Calu3 (cell line): ENCODE measurements around the gene CHKB. TPM values are rescaled to one million over a fixed set of nuclear protein-coding genes. Genes with fewer than 3 reads are reported as not detected.
A peak's percentile ranks its signal among the peaks of the same experiment; 100 is the strongest.

ENCODE experiments used
- BruUV-seq: library from RNA; stranded (reverse); fragments of 400-500 nt; replicated peaks from 2 replicates; lab custom pipeline; 2021; lab: Mats Ljungman, UMichigan
- CTCF ChIA-PET: fragments of 300-600 bp; sonication (Branson Sonifier 250); formaldehyde crosslinking; loops from one replicate; lab custom pipeline; 2022; ENCODE audit warnings: antibody characterized with exemption; lab: Charles Lee
- DNase-seq: peaks from one replicate; pipeline ENCODE4 v3.0.0; 2022
- H3K27ac Mint-ChIP-seq: one replicate; pipeline ENCODE4 v1.8.0; 2022; ENCODE audit warnings: mixed read lengths; ENCODE audit not compliant: unreplicated experiment
- H3K27me3 Mint-ChIP-seq: one replicate; pipeline ENCODE4 v1.8.0; 2022; ENCODE audit warnings: mixed read lengths; ENCODE audit not compliant: unreplicated experiment
- H3K36me3 Mint-ChIP-seq: one replicate; pipeline ENCODE4 v1.8.0; 2022; ENCODE audit warnings: mild to moderate bottlenecking, moderate library complexity, mixed read lengths; ENCODE audit not compliant: insufficient read depth, unreplicated experiment
- H3K4me1 Mint-ChIP-seq: one replicate; pipeline ENCODE4 v1.8.0; 2022; ENCODE audit warnings: mild to moderate bottlenecking, low read depth, mixed read lengths; ENCODE audit not compliant: unreplicated experiment
- H3K4me3 Mint-ChIP-seq: one replicate; pipeline ENCODE4 v1.8.0; 2022; ENCODE audit warnings: mild to moderate bottlenecking, low read depth, moderate library complexity, mixed read lengths; ENCODE audit not compliant: unreplicated experiment
- H3K9me3 Mint-ChIP-seq: one replicate; pipeline ENCODE4 v1.8.0; 2022; ENCODE audit warnings: low read depth, mixed read lengths; ENCODE audit not compliant: unreplicated experiment
- CTCF ChIP-seq: fragments of 200-600 bp; IDR thresholded peaks from one replicate; pipeline ENCODE4 v1.8.0; 2022; ENCODE audit warnings: antibody characterized with exemption; ENCODE audit not compliant: unreplicated experiment
- intact Hi-C: fragments of 100-400 bp; cut with micrococcal nuclease; formaldehyde crosslinking; loops from one replicate; pipeline ENCODE4 v1.10.0; 2022; ENCODE audit not compliant: unreplicated experiment
- total RNA-seq: library from RNA; stranded (reverse); gene quantifications from 2 replicates; pipeline ENCODE4 v1.2.3, GENCODE V29; 2022

CHKB gene
- total RNA-seq, 1 experiment from 2014 or later, result 80.9 TPM

GRCh38 chr22:50601669-50602337, 19.2 kb upstream of the CHKB start:
- H3K27me3 Mint-ChIP-seq, result peaks cover 48% of the 10 kb centered on the region
- TF ChIP-seq CTCF, result no peak
- CTCF ChIA-PET, result no interaction called here
- BruUV-seq, result no TSS peak
- DNase-seq, result no peak
- peaks cover 9% of the 10 kb centered on the region for H3K36me3 Mint-ChIP-seq
- H3K4me3 Mint-ChIP-seq, result peak overlapping the region; percentile 34
- H3K4me1 Mint-ChIP-seq, result no peaks in the 10 kb centered on the region
- no peaks in the 10 kb centered on the region for H3K9me3 Mint-ChIP-seq
- no peak overlapping the region for H3K27ac Mint-ChIP-seq
- intact Hi-C loops, result no loop called here

- CTCF ChIA-PET, result no interaction called here
- BruUV-seq, result no TSS peak
These were observed 18.5 kb upstream of the CHKB start for GRCh38 chr22:50600967-50601668.

GRCh38 chr22:50600538-50600937, 17.9 kb upstream of the CHKB start, which contains the start of gene MAPK8IP2:
Gene MAPK8IP2, plus strand, starts transcription at chr22:50600793. Its CDS starts 26 bp downstream, at chr22:50600819.
- peak within 1 kb of the TSS; percentile 34 for H3K4me3 Mint-ChIP-seq
- H3K27me3 Mint-ChIP-seq, result peaks cover 39% of the 10 kb centered on the region
- no peaks in the 10 kb centered on the region for H3K4me1 Mint-ChIP-seq
- no peaks in the 10 kb centered on the region for H3K9me3 Mint-ChIP-seq
- H3K36me3 Mint-ChIP-seq, result peaks cover 9% of the 10 kb centered on the region
- BruUV-seq, result no TSS peak
- CTCF ChIA-PET, result interaction anchor here (1.0 kb wide), 1 partner anchor 20 kb away, joined by 3 read pairs; no protein-coding TSS in a partner anchor
- intact Hi-C loops, result no loop called here
- TF ChIP-seq CTCF, result no peak
- no peak within 1 kb of the TSS for H3K27ac Mint-ChIP-seq
- DNase-seq, result no peak

More at GRCh38 chr22:50600967-50601668, 18.5 kb upstream of the CHKB start:
- H3K27me3 Mint-ChIP-seq, result peaks cover 41% of the 10 kb centered on the region
- no peak for TF ChIP-seq CTCF
- peaks cover 9% of the 10 kb centered on the region for H3K36me3 Mint-ChIP-seq
- no peak for DNase-seq
- H3K27ac Mint-ChIP-seq, result no peak overlapping the region
- intact Hi-C loops, result no loop called here
- peak overlapping the region; percentile 34 for H3K4me3 Mint-ChIP-seq
- H3K4me1 Mint-ChIP-seq, result no peaks in the 10 kb centered on the region
- no peaks in the 10 kb centered on the region for H3K9me3 Mint-ChIP-seq

- peaks cover 9% of the 10 kb centered on the region for H3K36me3 Mint-ChIP-seq
- no peak for TF ChIP-seq CTCF
- H3K4me3 Mint-ChIP-seq, result peak overlapping the region; percentile 30
- no peak overlapping the region for H3K27ac Mint-ChIP-seq
- BruUV-seq, result no TSS peak
- peak; percentile 75 for DNase-seq
- H3K27me3 Mint-ChIP-seq, result peaks cover 39% of the 10 kb centered on the region
- intact Hi-C loops, result no loop called here
- no peaks in the 10 kb centered on the region for H3K9me3 Mint-ChIP-seq
- CTCF ChIA-PET, result interaction anchor here (1.0 kb wide), 1 partner anchor 21 kb away, joined by 3 read pairs; no protein-coding TSS in a partner anchor
- H3K4me1 Mint-ChIP-seq, result no peaks in the 10 kb centered on the region
These were observed 17.3 kb upstream of the CHKB start for GRCh38 chr22:50599816-50600455.
